SU-DHL-6 (cell line): Measurements from ENCODE around the gene GPR153.

ENCODE experiments used
- EZH2phosphoT487 ChIP-seq: fragments of 200-600 bp; sonication (generic), shearing (Covaris generic); conservative IDR thresholded peaks from 2 replicates; pipeline ENCODE4 v1.6.1; 2018; ENCODE audit warnings: mild to moderate bottlenecking, antibody characterized with exemption, low read length, moderate library complexity, mixed read lengths
- TF ChIP-seq, protein P1 (sequence below): fragments of 200-600 bp; sonication (generic); IDR thresholded peaks from one replicate; pipeline ENCODE4 v1.5.1; 2017; ENCODE audit warnings: antibody characterized with exemption, mild to moderate bottlenecking, low read length, moderate library complexity; ENCODE audit not compliant: insufficient read depth, poor library complexity, severe bottlenecking

DNA sequence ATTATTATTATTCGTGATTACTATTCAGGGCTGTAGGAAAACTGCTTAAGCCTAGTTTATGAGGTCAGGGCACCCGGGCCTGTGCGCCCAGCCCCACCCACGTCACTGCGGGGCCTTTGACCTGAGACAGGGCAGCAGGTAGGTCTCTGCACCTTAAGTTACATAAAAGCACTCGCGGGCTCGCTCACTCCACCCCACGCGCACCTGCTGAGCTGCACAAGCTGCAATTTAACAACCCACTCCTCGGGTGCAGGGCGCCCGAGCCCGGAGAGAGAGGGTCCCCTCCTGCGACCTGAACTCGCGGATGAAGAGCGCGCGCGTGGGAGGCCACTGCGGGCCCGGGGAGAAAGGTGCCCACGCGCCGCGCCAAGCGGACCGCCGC lies 25.6 kb downstream of the GPR153 start:
- TF ChIP-seq, protein P1, sequence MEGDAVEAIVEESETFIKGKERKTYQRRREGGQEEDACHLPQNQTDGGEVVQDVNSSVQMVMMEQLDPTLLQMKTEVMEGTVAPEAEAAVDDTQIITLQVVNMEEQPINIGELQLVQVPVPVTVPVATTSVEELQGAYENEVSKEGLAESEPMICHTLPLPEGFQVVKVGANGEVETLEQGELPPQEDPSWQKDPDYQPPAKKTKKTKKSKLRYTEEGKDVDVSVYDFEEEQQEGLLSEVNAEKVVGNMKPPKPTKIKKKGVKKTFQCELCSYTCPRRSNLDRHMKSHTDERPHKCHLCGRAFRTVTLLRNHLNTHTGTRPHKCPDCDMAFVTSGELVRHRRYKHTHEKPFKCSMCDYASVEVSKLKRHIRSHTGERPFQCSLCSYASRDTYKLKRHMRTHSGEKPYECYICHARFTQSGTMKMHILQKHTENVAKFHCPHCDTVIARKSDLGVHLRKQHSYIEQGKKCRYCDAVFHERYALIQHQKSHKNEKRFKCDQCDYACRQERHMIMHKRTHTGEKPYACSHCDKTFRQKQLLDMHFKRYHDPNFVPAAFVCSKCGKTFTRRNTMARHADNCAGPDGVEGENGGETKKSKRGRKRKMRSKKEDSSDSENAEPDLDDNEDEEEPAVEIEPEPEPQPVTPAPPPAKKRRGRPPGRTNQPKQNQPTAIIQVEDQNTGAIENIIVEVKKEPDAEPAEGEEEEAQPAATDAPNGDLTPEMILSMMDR, result no peak
- no peak for TF ChIP-seq EZH2phosphoT487
